HG03439 (cell line): ENCODE results near the gene JMJD8.
"Not testable (repeated sequence)": the region's sequence is repeated elsewhere in the genome, so short reads cannot be mapped to it uniquely, and the experiment has no call there.

Experiments
- ATAC-seq: cut with Tn5 transposase; IDR thresholded peaks from one replicate; pipeline ENCODE4 v1.9.1; 2021; ENCODE audit warnings: mild to moderate bottlenecking, moderate library complexity; ENCODE audit not compliant: unreplicated experiment

JMJD8 gene

GRCh38 chr16:722835-723633 lies 38.9 kb upstream of the JMJD8 start:
- no peak for ATAC-seq

- no peak for ATAC-seq
Observed at GRCh38 chr16:721765-722540, 37.8 kb upstream of the JMJD8 start.

GRCh38 chr16:720990-721764 lies 37.0 kb upstream of the JMJD8 start, which contains the start of gene ANTKMT:
TSS of gene ANTKMT (plus strand) at chr16:721146. CDS start at chr16:721275, 129 bp downstream.
- peak; percentile 53 for ATAC-seq

GRCh38 chr16:720447-720989 lies 36.4 kb upstream of the JMJD8 start:
- peak; percentile 5 for ATAC-seq

GRCh38 chr16:719815-720446 lies 35.8 kb upstream of the JMJD8 start:
- no peak for ATAC-seq

GRCh38 chr16:718922-719321 lies 34.8 kb upstream of the JMJD8 start:
- no peak for ATAC-seq

GRCh38 chr16:718389-718788 lies 34.3 kb upstream of the JMJD8 start:
- ATAC-seq: no peak

- ATAC-seq: no peak
Observed at GRCh38 chr16:717450-718245, 33.5 kb upstream of the JMJD8 start.

GRCh38 chr16:716768-717325 lies 32.7 kb upstream of the JMJD8 start:
- no peak for ATAC-seq

- ATAC-seq: no peak
Observed at GRCh38 chr16:716200-716568, 32.0 kb upstream of the JMJD8 start.

GRCh38 chr16:715477-716199 lies 31.5 kb upstream of the JMJD8 start:
- ATAC-seq: peak; percentile 10

- peak; percentile 51 for ATAC-seq
Observed at GRCh38 chr16:714558-715476, 30.7 kb upstream of the JMJD8 start, which contains the start of gene METRN. TSS of gene METRN (plus strand) at chr16:715118. CDS start at chr16:715290, 172 bp downstream.

- no peak for ATAC-seq
Observed at GRCh38 chr16:714079-714478, 29.9 kb upstream of the JMJD8 start.

GRCh38 chr16:712740-713250 lies 28.7 kb upstream of the JMJD8 start:
- not testable (repeated sequence) for ATAC-seq

GRCh38 chr16:711548-712320 lies 27.6 kb upstream of the JMJD8 start:
- no peak for ATAC-seq

GRCh38 chr16:711084-711483 lies 26.9 kb upstream of the JMJD8 start:
- ATAC-seq: no peak
